GM23248 (cell line): Measurements from ENCODE around the gene HEPN1. TPM values are rescaled to one million over a fixed set of nuclear protein-coding genes. Genes with fewer than 3 reads are reported as not detected.

Experiments used
- DNase-seq: peaks from one replicate; pipeline ENCODE4 v3.0.0-alpha.2; 2015
- H2AFZ ChIP-seq: fragments of 200-600 bp; sonication (generic); 2 replicates; pipeline ENCODE4 v1.6.1; 2016; ENCODE audit warnings: antibody characterized with exemption
- H3F3A ChIP-seq: fragments of 200-600 bp; sonication (generic); 2 replicates; pipeline ENCODE4 v1.6.1; 2016; ENCODE audit warnings: mild to moderate bottlenecking, antibody characterized with exemption, mixed run types; ENCODE audit not compliant: insufficient read depth
- H3K27ac ChIP-seq: fragments of 200-600 bp; sonication (generic); 2 replicates; pipeline ENCODE4 v1.5.1; 2016; ENCODE audit warnings: mild to moderate bottlenecking
- H3K27me3 ChIP-seq: fragments of 200-600 bp; sonication (generic); replicated peaks from 2 replicates; pipeline ENCODE4 v1.6.1; 2016; ENCODE audit warnings: mild to moderate bottlenecking; ENCODE audit not compliant: insufficient read depth
- H3K36me3 ChIP-seq: fragments of 200-600 bp; sonication (generic); 2 replicates; pipeline ENCODE4 v1.6.1; 2016; ENCODE audit warnings: low read depth, mild to moderate bottlenecking
- H3K4me1 ChIP-seq: fragments of 200-600 bp; sonication (generic); 2 replicates; pipeline ENCODE4 v1.6.1; 2016; ENCODE audit warnings: mild to moderate bottlenecking; ENCODE audit not compliant: insufficient read depth
- H3K4me2 ChIP-seq: fragments of 200-600 bp; sonication (generic); one replicate; pipeline ENCODE4 v1.6.1; 2016; ENCODE audit warnings: mild to moderate bottlenecking; ENCODE audit not compliant: unreplicated experiment
- H3K4me3 ChIP-seq: fragments of 200-600 bp; sonication (generic); 2 replicates; pipeline ENCODE4 v1.5.1; 2016; ENCODE audit warnings: mild to moderate bottlenecking
- H3K79me2 ChIP-seq: fragments of 200-600 bp; sonication (generic); 2 replicates; pipeline ENCODE4 v1.6.1; 2016; ENCODE audit warnings: mild to moderate bottlenecking; ENCODE audit not compliant: insufficient read depth
- H3K9ac ChIP-seq: fragments of 200-600 bp; sonication (generic); 2 replicates; pipeline ENCODE4 v1.6.1; 2016; ENCODE audit warnings: mild to moderate bottlenecking
- H3K9me2 ChIP-seq: fragments of 200-600 bp; sonication (generic); 2 replicates; pipeline ENCODE4 v1.6.1; 2016; ENCODE audit warnings: mixed run types, mild to moderate bottlenecking, moderate library complexity; ENCODE audit not compliant: insufficient read depth
- H3K9me3 ChIP-seq: fragments of 200-600 bp; sonication (generic); one replicate; pipeline ENCODE4 v1.6.1; 2017; ENCODE audit warnings: low read depth
- H4K20me1 ChIP-seq: fragments of 200-600 bp; sonication (generic); 2 replicates; pipeline ENCODE4 v1.6.0; 2016; ENCODE audit not compliant: insufficient read depth
- EZH2 ChIP-seq: fragments of 200-600 bp; sonication (generic); IDR thresholded peaks from 2 replicates; pipeline ENCODE4 v1.6.1; 2018; ENCODE audit warnings: antibody characterized with exemption, mild to moderate bottlenecking; ENCODE audit not compliant: insufficient read depth, poor library complexity, severe bottlenecking
- EZH2phosphoT487 ChIP-seq: fragments of 200-600 bp; sonication (generic); IDR thresholded peaks from 2 replicates; pipeline ENCODE4 v1.6.1; 2018; ENCODE audit warnings: antibody characterized with exemption, moderate library complexity, mild to moderate bottlenecking, low read depth; ENCODE audit not compliant: insufficient read depth
- WGBS, 2 experiments: methylation state at CpG; one replicate each; pipeline ENCODE4 v1.1.6; 2015 to 2017; ENCODE audit warnings: low lambda C conversion rate in 2 of 2, low coverage in 1 of 2; ENCODE audit errors: missing lambda C conversion rate in 2 of 2; 5-methylcytosine and 5-hydroxymethylcytosine counted together
- in situ Hi-C: fragments of 300-500 bp; cut with MboI; formaldehyde crosslinking; loops from 2 replicates; pipeline ENCODE4 v1.15.0; 2020
- polyA plus RNA-seq: library from polyadenylated mRNA; unstranded; fragments of >200 nt; fragmentation: Nextera tagmentation; extraction: Ambion mirVana; gene quantifications from 2 replicates; pipeline ENCODE4 v1.2.1, GENCODE V29; 2016
- total RNA-seq: library from RNA; depleted of rRNA; stranded (reverse); fragments of >200 nt; shearing (Covaris generic); gene quantifications from 2 replicates; pipeline ENCODE4 v1.2.3, GENCODE V29; 2014

HEPN1 gene
- total and polyA plus RNA-seq, 2 experiments from 2014 or later, result not detected

DNA sequence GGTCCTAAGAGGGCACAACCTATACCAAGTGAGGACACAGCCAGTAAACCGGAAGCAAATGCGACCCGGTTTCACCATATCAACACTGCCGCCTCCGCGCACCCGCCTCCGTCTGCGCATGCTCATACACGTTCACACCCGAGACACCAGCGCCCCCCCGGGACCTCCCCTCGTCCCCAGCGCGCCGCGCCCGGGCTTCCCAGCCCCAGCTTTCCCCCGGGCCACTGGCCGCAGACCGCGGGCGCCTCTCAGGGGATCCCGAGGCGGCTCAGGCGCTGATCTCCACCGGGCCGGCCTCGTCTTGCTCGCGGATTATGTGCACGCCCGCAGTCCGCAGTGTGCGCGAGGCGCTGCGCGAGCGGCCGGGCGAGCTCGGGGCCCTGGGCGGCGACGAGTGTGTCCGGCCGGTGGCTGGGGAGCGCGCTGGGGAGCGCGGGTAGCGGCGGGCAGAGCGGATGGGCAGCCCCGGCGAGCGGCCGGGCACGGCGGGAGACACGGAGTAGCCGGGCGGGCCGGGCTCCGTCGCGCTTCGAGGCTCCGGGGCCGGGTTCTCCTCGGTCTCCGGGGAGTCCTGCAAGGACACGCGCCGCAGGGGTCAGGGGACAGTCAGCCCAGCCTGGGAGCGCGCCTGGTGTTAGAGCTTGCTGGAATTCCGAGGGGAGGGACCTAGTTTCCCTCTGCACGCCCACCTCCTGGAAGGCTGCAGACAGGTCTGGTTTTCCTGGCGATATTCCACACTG lies 2.0 kb downstream of the HEPN1 start:
- H3K4me1 ChIP-seq, result no peaks in the 10 kb centered on the region; the same call in 1 of the 2 replicates
- TF ChIP-seq EZH2phosphoT487, result no peak
- TF ChIP-seq EZH2, result no peak
- DNase-seq, result peak; percentile 70

DNA sequence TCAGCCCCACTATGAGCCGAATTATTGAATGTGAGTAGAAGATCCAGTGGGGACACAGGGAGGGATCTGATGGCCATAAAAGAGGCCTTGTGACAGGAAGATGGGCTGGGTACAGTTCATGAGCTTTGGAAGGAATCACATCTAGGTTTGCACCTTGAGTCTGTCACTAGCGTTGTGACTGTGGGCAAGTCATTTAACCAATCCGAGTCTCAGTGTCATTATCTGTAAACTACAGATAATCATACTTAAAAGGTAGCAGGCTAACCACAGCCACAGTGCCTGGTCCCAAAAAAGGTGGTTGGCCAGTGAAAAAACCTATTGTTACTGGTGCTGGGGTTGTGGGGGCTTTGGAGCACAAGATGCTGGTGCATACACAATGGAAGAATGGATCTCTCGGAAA lies 3.8 kb downstream of the HEPN1 start:
- Histone ChIP-seq H3K4me1 (no peaks in the 10 kb centered on the region), H4K20me1 (no peaks in the 10 kb centered on the region), H3K9me3 (no peaks in the 10 kb centered on the region), H3K79me2 (no peaks in the 10 kb centered on the region), H3K9ac (no peak overlapping the region), H3K27ac (no peak overlapping the region), H2AFZ (no peak overlapping the region), H3K27me3 (no peaks in the 10 kb centered on the region), H3K36me3 (no peaks in the 10 kb centered on the region), H3K4me2 (no peak overlapping the region), H3K4me3 (no peak overlapping the region), H3K9me2 (no peaks in the 10 kb centered on the region), H3F3A (no peaks in the 10 kb centered on the region)
- no peak for DNase-seq
- TF ChIP-seq EZH2 (no peak), EZH2phosphoT487 (no peak)
- WGBS, 2 experiments, result 95 to 96% methylated on average over 4 of the region's 4 CpGs
- in situ Hi-C loops, result no loop called here

More for the DNA sequence above, 2.0 kb downstream of the HEPN1 start:
- in situ Hi-C loops, result no loop called here
- 9 to 13% methylated on average over 38 to 58 of the region's 82 CpGs for WGBS, 2 experiments
- Histone ChIP-seq H3K79me2 (no peaks in the 10 kb centered on the region), H3K36me3 (no peaks in the 10 kb centered on the region), H3K9me2 (no peaks in the 10 kb centered on the region), H3K27ac (no peak overlapping the region), H2AFZ (peak overlapping the region; percentile 91), H3K4me3 (peak overlapping the region; percentile 66), H3K4me2 (peak overlapping the region; percentile 65), H3K9me3 (no peaks in the 10 kb centered on the region), H3K9ac (peak overlapping the region; percentile 61; the same call in 1 of the 2 replicates), H3F3A (no peaks in the 10 kb centered on the region), H3K27me3 (no peaks in the 10 kb centered on the region), H4K20me1 (no peaks in the 10 kb centered on the region)

DNA sequence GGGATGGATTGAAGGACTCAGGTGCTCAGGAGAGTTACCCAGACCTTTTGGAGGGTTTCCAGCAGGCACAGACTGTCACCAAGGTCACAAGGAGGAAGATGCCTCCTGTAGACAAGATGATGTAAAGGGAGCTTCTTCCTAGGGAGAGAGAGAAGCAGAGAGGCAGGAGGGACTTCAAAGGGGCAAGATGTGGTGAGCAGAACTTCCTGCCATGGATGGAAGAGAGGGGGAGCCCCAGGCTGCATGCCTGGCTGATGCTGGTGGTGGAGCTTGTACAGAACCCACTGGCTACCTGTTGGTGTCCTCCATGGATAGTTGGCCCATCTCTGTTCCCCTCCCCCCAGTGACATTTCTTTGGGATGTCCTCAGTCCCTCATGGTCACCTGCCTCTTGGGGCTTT lies 4.2 kb downstream of the HEPN1 start:
- H3K79me2 ChIP-seq, result no peaks in the 10 kb centered on the region
- no peaks in the 10 kb centered on the region for H3K4me1 ChIP-seq
- no peak overlapping the region for H2AFZ ChIP-seq
- no peak overlapping the region for H3K27ac ChIP-seq
- no peaks in the 10 kb centered on the region for H3K36me3 ChIP-seq
- no peak for TF ChIP-seq EZH2phosphoT487
- no peak for TF ChIP-seq EZH2
- no peak overlapping the region for H3K4me3 ChIP-seq
- no peak overlapping the region for H3K4me2 ChIP-seq
- no peaks in the 10 kb centered on the region for H4K20me1 ChIP-seq
- no peaks in the 10 kb centered on the region for H3K9me3 ChIP-seq
- H3K9me2 ChIP-seq, result no peaks in the 10 kb centered on the region
- no peak overlapping the region for H3K9ac ChIP-seq
- DNase-seq, result no peak
- in situ Hi-C loops, result no loop called here
- H3K27me3 ChIP-seq, result no peaks in the 10 kb centered on the region
- H3F3A ChIP-seq, result no peaks in the 10 kb centered on the region

DNA sequence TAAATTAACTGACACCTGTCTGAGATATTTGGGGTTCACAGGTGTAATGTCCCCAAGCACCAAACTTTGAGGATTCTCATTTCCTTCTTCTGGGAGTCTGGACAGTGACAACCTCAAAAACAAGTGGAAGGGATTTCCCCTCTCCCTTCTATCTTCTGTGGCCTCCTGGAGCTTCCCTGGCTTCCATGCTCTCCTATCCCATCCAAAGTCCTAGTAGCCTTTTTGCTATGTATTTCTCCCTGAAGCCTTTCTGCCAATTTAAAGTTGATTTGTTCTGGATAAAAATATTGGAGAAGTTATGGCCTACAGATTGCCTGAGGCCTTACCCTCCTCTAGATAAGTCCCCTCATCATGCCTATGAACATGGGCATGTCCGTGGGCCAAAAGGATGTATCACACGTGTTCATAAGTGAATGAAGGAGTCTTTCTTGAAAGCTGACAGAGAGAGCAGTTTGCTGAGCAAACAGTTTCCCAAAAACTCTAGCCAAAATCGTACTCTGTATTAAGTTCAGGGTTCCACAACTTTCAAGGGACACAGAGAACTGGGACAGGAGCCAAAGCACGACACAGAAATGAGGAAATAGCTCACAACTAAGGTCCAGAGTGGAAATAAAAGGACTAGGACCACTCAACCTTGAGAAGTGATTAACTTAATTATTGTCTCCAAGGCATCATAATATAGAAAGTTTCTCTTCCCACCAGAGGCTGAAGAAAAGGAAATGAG lies 10.1 kb downstream of the HEPN1 start:
- Histone ChIP-seq H3K27ac (no peak overlapping the region), H2AFZ (no peak overlapping the region), H3K4me1 (peaks cover 6% of the 10 kb centered on the region), H3K9me2 (no peaks in the 10 kb centered on the region), H3K4me2 (no peak overlapping the region), H3K9me3 (no peaks in the 10 kb centered on the region), H4K20me1 (no peaks in the 10 kb centered on the region), H3K79me2 (no peaks in the 10 kb centered on the region), H3K4me3 (no peak overlapping the region), H3F3A (peaks cover 8% of the 10 kb centered on the region), H3K9ac (no peak overlapping the region), H3K36me3 (no peaks in the 10 kb centered on the region), H3K27me3 (no peaks in the 10 kb centered on the region)
- no peak for TF ChIP-seq EZH2phosphoT487
- no peak for TF ChIP-seq EZH2
- WGBS, 2 experiments, result 43 to 52% methylated on average over 4 of the region's 4 CpGs
- in situ Hi-C loops, result no loop called here
- no peak for DNase-seq
